Common myeloid progenitor, CD34-positive (primary cell): ENCODE results near the gene LCN10.

ENCODE experiments used
- CTCF ChIA-PET: fragments of 350-600 bp; sonication (Branson Sonifier 250); formaldehyde crosslinking; loops from one replicate; lab custom pipeline; 2021; ENCODE audit warnings: antibody characterized with exemption; lab: Charles Lee
- POLR2A ChIA-PET: fragments of 350-600 bp; sonication (Branson Sonifier 250); formaldehyde crosslinking; loops from one replicate; lab custom pipeline; 2021; ENCODE audit warnings: antibody characterized with exemption; lab: Charles Lee
- DNase-seq, 3 donors: peaks; one replicate each; pipeline versions ENCODE4 v3.0.0 to v3.0.0-alpha.2; 2013
- H3K27ac ChIP-seq, 2 experiments: 1 replicate in 1 of 2; 2 replicates in 1 of 2; pipeline ENCODE4 v1.7.0; 2013; ENCODE audit warnings: inconsistent platforms in 2 of 2, low read length in 2 of 2, mild to moderate bottlenecking in 2 of 2, low read depth in 1 of 2, moderate library complexity in 1 of 2; ENCODE audit not compliant: severe bottlenecking in 2 of 2, insufficient read depth in 1 of 2, poor library complexity in 1 of 2
- H3K27me3 ChIP-seq, 5 experiments: replicated peaks in 2 of 5; 1 replicate in 3 of 5; 2 replicates in 2 of 5; pipeline versions ENCODE4 v1.6.1 to v1.7.0; 2013; ENCODE audit warnings: low read length in 4 of 5, mild to moderate bottlenecking in 2 of 5, moderate library complexity in 2 of 5, inconsistent platforms in 1 of 5; ENCODE audit not compliant: insufficient read depth in 5 of 5, control insufficient read depth in 4 of 5
- H3K36me3 ChIP-seq, 4 experiments: 1 replicate in 2 of 4; 2 replicates in 2 of 4; pipeline versions ENCODE4 v1.6.1 to v1.7.0; 2013; ENCODE audit warnings: low read length in 3 of 4, control low read depth in 1 of 4, mild to moderate bottlenecking in 1 of 4; ENCODE audit not compliant: control insufficient read depth in 4 of 4, insufficient read depth in 4 of 4
- H3K4me1 ChIP-seq, 4 experiments: 1 replicate in 3 of 4; 2 replicates in 1 of 4; pipeline versions ENCODE4 v1.6.1 to v1.7.1; 2013; ENCODE audit warnings: low read length in 3 of 4, mild to moderate bottlenecking in 3 of 4, control low read depth in 1 of 4, inconsistent platforms in 1 of 4, moderate library complexity in 1 of 4; ENCODE audit not compliant: control insufficient read depth in 4 of 4, insufficient read depth in 4 of 4; ENCODE audit errors: control extremely low read depth in 1 of 4
- H3K4me3 ChIP-seq, 7 experiments: 1 replicate in 4 of 7; 2 replicates in 3 of 7; pipeline versions ENCODE4 v1.5.1 to v1.7.0; 2013; ENCODE audit warnings: mild to moderate bottlenecking in 7 of 7, low read length in 6 of 7, moderate library complexity in 6 of 7, inconsistent platforms in 2 of 7, low read depth in 2 of 7, control low read depth in 1 of 7; ENCODE audit not compliant: insufficient read depth in 4 of 7, control insufficient read depth in 1 of 7; ENCODE audit errors: extremely low read depth in 1 of 7
- H3K9me3 ChIP-seq, 5 experiments: 1 replicate in 4 of 5; 2 replicates in 1 of 5; pipeline versions ENCODE4 v1.6.1 to v1.7.1; 2013; ENCODE audit warnings: low read length in 4 of 5, mild to moderate bottlenecking in 2 of 5, inconsistent platforms in 1 of 5, low read depth in 1 of 5, moderate library complexity in 1 of 5; ENCODE audit not compliant: control insufficient read depth in 4 of 5, insufficient read depth in 2 of 5; ENCODE audit errors: control extremely low read depth in 1 of 5
- WGBS: methylation state at CpG from one replicate; pipeline ENCODE4 v1.1.5; 2013; ENCODE audit not compliant: insufficient coverage; 5-methylcytosine and 5-hydroxymethylcytosine counted together

Gene LCN10

DNA sequence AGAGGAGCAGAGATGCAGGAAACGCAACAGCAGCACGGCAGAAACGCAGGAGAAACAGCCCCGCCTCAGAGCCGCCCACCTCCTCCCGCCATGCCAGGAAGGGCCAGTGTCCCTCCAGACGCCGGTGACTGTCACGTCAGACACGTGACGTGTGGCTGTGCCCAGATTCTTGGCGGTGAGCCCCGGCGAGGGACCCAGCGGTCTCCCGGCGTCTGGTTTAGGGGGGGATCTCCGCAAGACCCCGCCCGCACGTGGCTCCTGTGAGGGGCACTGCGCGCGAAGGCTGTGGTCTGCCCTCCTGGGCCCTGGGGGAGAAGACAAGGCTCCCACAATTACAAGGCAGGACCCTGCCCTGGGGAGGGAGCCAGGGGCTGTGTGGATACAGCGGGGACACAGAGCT, 17.7 kb upstream of the LCN10 start:
- Histone ChIP-seq H3K27me3 (no peaks in the 10 kb centered on the region), H3K27ac (no peak overlapping the region), H3K9me3 (peaks cover 0 to 9% (median 0%) of the 10 kb centered on the region in 5 experiments), H3K4me3 (no peak overlapping the region), H3K4me1 (peaks cover 0 to 9% (median 5%) of the 10 kb centered on the region in 4 experiments), H3K36me3 (no peaks in the 10 kb centered on the region)
- 89% methylated on average over 24 of the region's 25 CpGs for WGBS
- ChIA-PET POLR2A (no interaction called here), CTCF (interaction anchor here (0.7 to 4.7 kb wide), 9 partner anchors 9 to 31 kb away, joined by 3 to 22 read pairs (median 5); no protein-coding TSS in a partner anchor)
- DNase-seq: no peak

DNA sequence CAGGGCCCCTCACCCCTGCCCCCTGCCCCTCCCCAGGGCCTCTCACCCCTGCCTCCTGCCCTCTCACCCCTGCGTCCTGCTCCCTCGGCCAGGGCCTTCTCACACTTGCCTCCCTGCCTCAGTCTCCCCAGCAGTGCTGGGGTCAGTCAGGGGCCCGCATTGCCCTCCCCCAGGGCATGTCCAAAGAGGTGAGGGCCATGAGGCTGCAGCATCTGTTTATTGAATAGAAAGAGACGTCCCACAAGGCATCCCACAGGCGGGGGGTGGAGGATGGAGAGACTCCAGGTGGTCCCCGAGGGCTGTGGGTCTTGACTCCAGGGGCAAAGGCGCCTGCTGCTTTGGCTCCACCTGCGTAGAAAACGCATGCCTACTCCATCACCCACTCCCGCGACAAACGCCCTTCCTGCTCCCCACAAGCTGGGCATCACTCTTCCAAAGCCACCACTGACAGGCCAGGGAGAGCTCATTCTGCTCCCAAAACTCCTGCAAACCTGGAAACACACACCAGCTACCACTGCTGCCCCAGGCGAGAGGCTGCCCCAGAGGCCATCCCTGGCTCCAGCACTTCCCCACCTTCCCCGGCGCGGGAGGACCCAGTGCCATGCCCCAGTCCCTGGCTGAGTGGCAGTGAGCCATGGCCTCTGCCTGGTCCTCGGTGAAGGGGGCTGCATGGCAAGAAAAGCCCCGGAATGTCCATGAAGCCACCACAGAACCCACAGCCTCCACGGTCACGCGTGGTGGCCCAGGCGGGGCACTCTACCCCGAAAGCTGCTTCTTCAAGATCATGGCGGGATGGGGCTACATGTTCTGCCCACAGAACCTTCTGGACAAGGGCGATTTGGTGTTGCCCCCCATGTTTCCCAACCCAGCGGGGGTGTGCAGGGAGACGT, 16.9 kb upstream of the LCN10 start:
- no peak overlapping the region for H3K27ac ChIP-seq
- POLR2A ChIA-PET: interaction anchor here (0.6 kb wide), 2 partner anchors 12 to 40 kb away, joined by 5 to 13 read pairs; no protein-coding TSS in a partner anchor
- no peak overlapping the region for H3K4me3 ChIP-seq
- H3K27me3 ChIP-seq: no peaks in the 10 kb centered on the region
- 97% methylated on average over 24 of the region's 27 CpGs for WGBS
- CTCF ChIA-PET: interaction anchor here (0.7 to 4.7 kb wide), 7 partner anchors 10 to 31 kb away, joined by 3 to 22 read pairs (median 6); no protein-coding TSS in a partner anchor
- no peaks in the 10 kb centered on the region for H3K36me3 ChIP-seq
- DNase-seq: no peak
- H3K4me1 ChIP-seq: peaks cover 0 to 17% (median 9%) of the 10 kb centered on the region in 4 experiments
- peaks cover 0 to 10% (median 0%) of the 10 kb centered on the region in 5 experiments for H3K9me3 ChIP-seq

DNA sequence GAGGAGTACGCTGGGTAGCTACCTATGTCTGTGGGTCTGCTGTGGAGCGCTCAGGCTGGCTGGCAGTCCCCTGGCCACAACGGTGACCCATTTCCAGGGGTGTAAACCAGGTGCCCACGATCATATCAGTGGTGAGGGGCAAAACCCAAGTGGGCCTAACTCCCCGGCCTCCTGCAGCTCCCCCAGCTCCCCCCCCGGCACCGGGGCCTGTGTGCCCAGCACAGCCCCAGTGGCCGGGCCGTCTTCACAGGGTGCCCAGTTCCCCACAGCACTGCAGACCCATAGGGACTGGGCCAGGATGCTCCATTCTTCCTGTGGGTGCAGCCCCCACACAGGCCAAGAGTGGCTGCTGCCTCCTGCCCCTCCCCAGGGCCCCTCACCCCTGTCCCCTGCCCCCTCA, 16.3 kb upstream of the LCN10 start:
- Histone ChIP-seq H3K27me3 (no peaks in the 10 kb centered on the region), H3K9me3 (peaks cover 0 to 10% (median 0%) of the 10 kb centered on the region in 5 experiments), H3K4me3 (no peak overlapping the region), H3K27ac (no peak overlapping the region), H3K36me3 (no peaks in the 10 kb centered on the region), H3K4me1 (peaks cover 0 to 23% (median 13%) of the 10 kb centered on the region in 4 experiments)
- POLR2A ChIA-PET: no interaction called here
- 86% methylated on average over 8 of the region's 9 CpGs for WGBS
- CTCF ChIA-PET: interaction anchor here (1.3 to 4.7 kb wide), 6 partner anchors 8 to 32 kb away, joined by 3 to 22 read pairs (median 8); no protein-coding TSS in a partner anchor
- DNase-seq: no peak

DNA sequence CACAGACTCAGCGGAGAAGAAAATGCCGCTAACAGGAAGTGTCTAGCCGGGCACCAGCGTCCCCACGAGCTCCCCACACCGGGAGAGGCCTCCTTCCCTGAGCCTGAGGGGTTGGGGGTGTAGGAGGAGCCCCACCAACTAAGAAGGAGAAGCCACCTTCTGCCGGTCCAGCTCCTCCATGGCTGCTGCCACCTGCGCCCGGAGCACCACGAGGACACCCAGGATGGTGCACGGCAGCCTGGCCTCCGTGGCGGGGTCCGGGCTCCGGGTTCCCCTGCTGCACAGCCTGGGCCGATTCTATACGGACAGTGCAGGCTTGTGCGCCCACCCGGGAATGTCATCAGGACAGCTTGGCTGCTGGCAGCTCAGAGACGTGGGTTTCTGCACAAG, 15.0 kb upstream of the LCN10 start:
- Histone ChIP-seq H3K9me3 (peaks cover 0 to 15% (median 0%) of the 10 kb centered on the region in 5 experiments), H3K4me1 (peaks cover 0 to 17% (median 8%) of the 10 kb centered on the region in 4 experiments), H3K36me3 (no peaks in the 10 kb centered on the region), H3K4me3 (no peak overlapping the region), H3K27me3 (no peaks in the 10 kb centered on the region), H3K27ac (no peak overlapping the region)
- POLR2A ChIA-PET: no interaction called here
- DNase-seq: no peak
- 91% methylated on average over 20 of the region's 20 CpGs for WGBS
- CTCF ChIA-PET: interaction anchor here (0.7 to 4.7 kb wide), 8 partner anchors 8 to 128 kb away, joined by 3 to 22 read pairs (median 4); no protein-coding TSS in a partner anchor

DNA sequence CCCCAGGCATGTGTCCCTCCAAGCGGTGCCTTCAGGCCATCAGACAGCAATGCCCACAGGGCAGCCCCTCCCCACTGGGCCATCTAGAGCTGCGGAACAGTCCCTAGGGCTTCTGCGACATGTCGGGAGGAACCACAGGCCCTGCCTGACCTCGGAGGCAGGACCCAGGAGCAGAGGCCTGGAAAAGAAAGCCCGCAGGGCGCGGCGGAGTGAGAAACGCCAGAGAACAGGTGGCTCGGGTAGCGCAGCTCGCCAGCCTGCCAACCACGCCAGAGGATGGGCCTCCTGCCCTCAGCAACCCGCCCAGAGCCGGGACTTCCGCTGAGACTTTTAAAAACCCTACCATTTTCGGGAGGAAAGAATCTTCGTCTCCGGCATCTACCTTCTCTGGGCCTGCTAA, 14.6 kb upstream of the LCN10 start:
- Histone ChIP-seq H3K4me3 (no peak overlapping the region), H3K9me3 (peaks cover 0 to 15% (median 1%) of the 10 kb centered on the region in 5 experiments), H3K4me1 (peaks cover 0 to 17% (median 8%) of the 10 kb centered on the region in 4 experiments), H3K36me3 (no peaks in the 10 kb centered on the region), H3K27me3 (no peaks in the 10 kb centered on the region), H3K27ac (no peak overlapping the region)
- ChIA-PET CTCF (interaction anchor here (0.7 to 1.9 kb wide), 7 partner anchors 10 to 128 kb away, joined by 3 to 12 read pairs (median 4); no protein-coding TSS in a partner anchor), POLR2A (no interaction called here)
- 93% methylated on average over 19 of the region's 20 CpGs for WGBS
- no peak for DNase-seq

DNA sequence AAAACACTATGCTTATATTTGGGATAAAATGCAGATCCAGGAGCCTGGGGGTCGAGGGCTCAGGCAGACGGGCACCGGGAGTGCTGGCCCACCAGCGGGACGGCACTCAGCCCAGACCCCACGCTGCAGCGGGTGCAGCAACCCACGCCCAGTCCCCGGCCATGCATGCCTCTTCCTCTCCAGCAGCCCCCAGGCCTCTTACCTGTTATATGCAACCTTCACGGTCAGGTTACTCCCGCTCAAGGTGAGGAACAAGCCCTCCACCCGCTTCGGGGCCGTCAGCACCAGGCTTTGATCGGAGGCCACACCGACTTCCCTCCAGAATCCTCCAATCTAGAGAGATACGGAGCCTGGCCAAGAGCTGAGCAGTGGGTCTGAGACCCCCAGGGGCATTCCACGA, 14.1 kb upstream of the LCN10 start:
- DNase-seq: no peak
- Histone ChIP-seq H3K27ac (no peak overlapping the region), H3K27me3 (no peaks in the 10 kb centered on the region), H3K36me3 (no peaks in the 10 kb centered on the region), H3K9me3 (peaks cover 0 to 17% (median 2%) of the 10 kb centered on the region in 5 experiments), H3K4me1 (peaks cover 0 to 17% (median 8%) of the 10 kb centered on the region in 4 experiments), H3K4me3 (no peak overlapping the region)
- CTCF ChIA-PET: interaction anchor here (0.9 to 3.2 kb wide), 7 partner anchors 11 to 127 kb away, joined by 3 to 11 read pairs (median 4); no protein-coding TSS in a partner anchor
- 95% methylated on average over 18 of the region's 18 CpGs for WGBS
- POLR2A ChIA-PET: no interaction called here
